ENCODE data around the gene LRRK1.
"Not testable (repeated sequence)": the region's sequence is repeated elsewhere in the genome, so short reads cannot be mapped to it uniquely, and the experiment has no call there.

The LRRK1 gene

DNA sequence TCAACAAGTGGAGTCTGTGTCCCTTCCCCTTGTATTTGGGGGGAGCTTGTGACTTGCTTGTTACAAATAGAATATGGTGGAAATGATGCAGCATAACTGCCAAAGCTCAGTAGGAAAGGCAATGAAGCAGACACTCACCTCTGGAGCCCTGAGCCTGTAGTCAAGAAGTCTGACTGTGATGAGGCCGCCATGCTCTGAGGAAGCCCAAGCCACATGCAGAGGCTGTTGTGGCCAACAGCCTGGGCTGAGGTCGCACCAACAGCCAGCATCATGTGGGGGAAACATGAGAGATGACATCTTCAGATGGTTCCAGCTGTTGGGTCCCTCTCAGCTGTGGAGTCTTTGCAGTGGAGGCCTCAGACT lies 171.3 kb downstream of the LRRK1 start:
- FAIRE-seq: no peak
- TF ChIP-seq, protein P1, sequence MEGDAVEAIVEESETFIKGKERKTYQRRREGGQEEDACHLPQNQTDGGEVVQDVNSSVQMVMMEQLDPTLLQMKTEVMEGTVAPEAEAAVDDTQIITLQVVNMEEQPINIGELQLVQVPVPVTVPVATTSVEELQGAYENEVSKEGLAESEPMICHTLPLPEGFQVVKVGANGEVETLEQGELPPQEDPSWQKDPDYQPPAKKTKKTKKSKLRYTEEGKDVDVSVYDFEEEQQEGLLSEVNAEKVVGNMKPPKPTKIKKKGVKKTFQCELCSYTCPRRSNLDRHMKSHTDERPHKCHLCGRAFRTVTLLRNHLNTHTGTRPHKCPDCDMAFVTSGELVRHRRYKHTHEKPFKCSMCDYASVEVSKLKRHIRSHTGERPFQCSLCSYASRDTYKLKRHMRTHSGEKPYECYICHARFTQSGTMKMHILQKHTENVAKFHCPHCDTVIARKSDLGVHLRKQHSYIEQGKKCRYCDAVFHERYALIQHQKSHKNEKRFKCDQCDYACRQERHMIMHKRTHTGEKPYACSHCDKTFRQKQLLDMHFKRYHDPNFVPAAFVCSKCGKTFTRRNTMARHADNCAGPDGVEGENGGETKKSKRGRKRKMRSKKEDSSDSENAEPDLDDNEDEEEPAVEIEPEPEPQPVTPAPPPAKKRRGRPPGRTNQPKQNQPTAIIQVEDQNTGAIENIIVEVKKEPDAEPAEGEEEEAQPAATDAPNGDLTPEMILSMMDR (IDR thresholded peaks at IDR 0.05; ENCODE audit: insufficient read depth, missing control alignments): no peak
- no peak for DNase-seq (ENCODE audit: insufficient read length, low spot score)

DNA sequence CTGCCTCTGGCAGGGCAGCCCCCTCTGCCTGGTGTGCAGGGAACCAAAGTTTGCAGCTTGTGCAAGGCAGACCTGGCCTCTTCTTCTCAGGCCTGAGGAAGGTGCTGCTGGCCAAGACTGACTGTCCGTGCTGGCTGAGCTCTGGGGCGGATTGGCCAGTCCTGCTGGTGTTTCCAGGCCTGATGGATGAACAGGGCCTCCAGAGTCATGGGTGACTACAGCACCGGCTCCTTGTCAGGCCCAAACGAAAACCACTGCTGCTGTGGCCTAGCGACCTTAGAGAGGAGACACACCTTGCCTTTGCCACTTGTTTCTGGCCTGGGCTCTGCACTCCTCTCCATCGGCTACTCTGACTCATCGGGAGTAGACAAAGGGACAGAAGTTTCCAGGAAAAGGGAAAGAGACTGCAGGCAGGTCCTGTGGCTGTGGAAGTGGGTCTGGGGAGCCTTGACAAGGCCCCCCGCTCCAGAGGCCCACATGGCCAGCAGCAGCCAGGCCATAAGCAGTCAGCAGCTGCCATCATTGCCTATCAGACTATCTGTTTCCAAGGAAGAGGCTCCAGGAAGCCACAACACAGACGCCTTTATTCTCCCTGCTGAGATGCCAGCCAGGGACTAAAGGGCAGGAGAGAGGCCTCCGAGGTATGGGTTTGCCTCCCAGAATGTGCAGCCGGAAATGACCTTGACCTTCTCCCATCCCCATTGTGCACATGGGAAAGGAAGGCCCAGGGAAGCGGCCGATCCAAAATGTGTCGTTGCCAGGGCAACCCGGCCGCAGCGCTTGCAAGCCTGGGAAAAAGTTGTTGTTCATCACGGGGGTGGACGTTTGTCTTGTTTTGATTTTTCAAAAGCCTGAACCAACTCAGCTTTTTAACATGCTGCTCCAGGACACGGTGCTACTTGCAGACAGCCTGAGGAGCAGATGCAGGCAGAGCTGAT lies 172.2 kb downstream of the LRRK1 start:
- TF ChIP-seq, protein P1 (IDR thresholded peaks at IDR 0.05; ENCODE audit: insufficient read depth, missing control alignments): no peak
- DNase-seq (ENCODE audit: insufficient read length, low spot score): no peak
- FAIRE-seq: no peak

DNA sequence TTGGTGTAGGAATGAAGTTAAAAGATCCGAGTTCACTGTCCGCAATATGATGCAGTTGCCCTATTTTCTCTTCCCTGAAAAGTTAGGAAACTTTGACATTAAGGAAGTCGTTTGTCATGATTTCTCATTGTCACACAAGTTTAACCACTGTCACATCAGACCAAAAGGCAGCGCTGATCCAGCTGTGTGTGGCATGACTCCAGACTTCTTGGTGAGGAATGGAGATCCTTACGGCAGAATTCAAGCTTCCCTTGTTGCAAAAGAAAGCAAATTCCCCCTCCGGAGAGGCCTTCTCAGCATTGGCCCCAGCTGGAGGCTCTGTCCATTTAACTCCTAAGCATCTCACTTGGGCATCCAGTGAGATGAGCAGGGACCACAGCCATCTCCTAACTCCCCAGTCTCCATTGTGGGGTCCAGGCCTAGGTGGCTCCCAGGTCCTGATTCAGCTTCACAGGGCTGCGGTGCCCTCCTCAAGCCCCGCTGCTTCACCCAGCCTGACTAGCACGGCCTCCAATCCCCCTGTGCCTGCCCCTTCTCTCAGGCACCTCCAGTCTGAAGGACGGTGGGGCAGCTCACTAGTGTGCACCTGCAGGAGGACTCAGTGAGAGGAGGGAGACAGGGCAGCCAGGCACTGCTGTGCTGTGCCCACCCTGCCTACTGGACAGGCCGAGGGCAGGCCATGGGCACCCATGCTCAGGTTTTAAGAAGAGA lies 173.2 kb downstream of the LRRK1 start:
- FAIRE-seq (no peak), DNase-seq (ENCODE audit: insufficient read length, low spot score) (no peak)
- TF ChIP-seq, protein P1 (IDR thresholded peaks at IDR 0.05; ENCODE audit: insufficient read depth, missing control alignments): no peak

DNA sequence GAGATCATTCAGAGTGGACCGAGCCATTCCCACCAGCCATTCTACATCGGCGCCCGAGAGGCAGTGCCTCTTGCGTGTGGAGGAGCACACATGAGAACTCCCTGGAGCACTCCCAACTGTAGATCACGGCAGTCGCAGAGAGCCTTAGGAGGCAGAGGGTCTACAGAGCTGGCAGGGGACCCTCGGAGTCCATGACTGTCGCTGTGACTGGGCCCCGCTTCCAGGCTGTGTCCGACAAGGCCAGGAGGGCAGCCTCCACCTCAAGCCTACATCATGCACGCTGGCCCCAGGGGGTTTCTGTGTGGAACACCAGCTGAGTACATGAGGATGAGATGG lies 173.7 kb downstream of the LRRK1 start:
- TF ChIP-seq, protein P1 (IDR thresholded peaks at IDR 0.05; ENCODE audit: insufficient read depth, missing control alignments): no peak
- DNase-seq (ENCODE audit: insufficient read length, low spot score) (no peak), FAIRE-seq (no peak)

DNA sequence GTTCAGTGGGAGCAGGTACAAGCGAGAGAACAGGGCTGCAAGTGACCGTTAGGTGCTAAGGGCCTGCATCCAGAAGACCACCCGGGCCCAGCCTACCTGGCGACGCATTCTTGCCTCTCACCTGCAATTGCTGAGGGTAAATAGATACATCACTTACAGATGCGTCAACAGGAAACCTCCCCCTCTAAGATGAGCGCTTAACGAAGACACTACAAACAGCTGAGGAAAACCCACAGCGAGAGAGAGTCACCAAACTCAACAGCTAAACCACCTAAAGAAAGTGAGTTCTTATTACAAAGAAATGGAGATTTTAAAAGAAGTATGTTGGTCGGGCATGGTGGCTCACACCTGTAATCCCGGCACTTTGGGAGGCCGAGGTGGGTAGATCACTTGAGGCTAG lies 174.8 kb downstream of the LRRK1 start:
- DNase-seq (ENCODE audit: insufficient read length, low spot score) (no peak), FAIRE-seq (no peak)
- TF ChIP-seq, protein P1 (IDR thresholded peaks at IDR 0.05; ENCODE audit: insufficient read depth, missing control alignments): no peak

DNA sequence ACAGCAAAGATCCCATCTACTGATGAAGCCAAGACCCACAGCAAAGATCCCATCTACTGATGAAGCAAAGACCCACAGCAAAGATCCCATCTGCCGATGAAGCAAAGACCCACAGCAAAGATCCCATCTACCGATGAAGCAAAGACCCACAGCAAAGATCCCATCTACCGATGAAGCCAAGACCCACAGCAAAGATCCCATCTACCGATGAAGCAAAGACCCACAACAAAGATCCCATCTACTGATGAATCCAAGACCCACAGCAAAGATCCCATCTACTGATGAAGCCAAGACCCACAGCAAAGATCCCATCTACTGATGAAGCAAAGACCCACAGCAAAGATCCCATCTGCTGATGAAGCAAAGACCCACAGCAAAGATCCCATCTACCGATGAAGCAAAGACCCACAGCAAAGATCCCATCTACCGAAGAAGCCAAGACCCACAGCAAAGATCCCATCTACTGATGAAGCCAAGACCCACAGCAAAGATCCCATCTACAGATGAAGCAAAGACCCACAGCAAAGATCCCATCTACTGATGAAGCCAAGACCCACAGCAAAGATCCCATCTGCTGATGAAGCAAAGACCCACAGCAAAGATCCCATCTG lies 176.7 kb downstream of the LRRK1 start:
- not testable (repeated sequence) for DNase-seq (ENCODE audit: insufficient read length, low spot score); FAIRE-seq

DNA sequence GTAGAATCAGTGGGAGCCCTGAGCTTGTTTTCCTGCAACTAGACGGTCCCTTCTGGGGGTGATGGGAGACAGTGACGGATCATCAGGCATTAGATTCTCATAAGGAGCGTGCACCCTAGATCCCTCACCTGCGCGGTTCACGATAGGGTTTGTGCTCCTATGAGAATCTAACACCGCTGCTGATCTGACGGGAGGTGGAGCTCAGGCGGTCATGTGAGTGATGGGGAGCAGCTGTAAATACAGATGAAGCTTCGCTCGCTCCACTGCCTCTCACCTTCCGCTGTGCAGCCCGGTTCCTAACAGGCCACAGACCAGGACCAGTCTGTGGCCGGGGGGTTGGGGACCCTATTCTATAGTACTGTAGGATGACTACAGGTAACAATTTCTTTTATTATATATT lies 178.0 kb downstream of the LRRK1 start:
- FAIRE-seq (no peak), DNase-seq (ENCODE audit: insufficient read length, low spot score) (no peak)
- TF ChIP-seq, protein P1 (IDR thresholded peaks at IDR 0.05; ENCODE audit: insufficient read depth, missing control alignments): no peak
